Measurements from ENCODE around the gene ITK.

- TF ChIP-seq POLR2AphosphoS5 (IDR thresholded peaks at IDR 0.05; ENCODE audit: low read depth, low read length) = no peak
- TF ChIP-seq PAX5 (IDR thresholded peaks at IDR 0.05; ENCODE audit: insufficient read depth, low read length, severe bottlenecking) = no peak
- no peak for TF ChIP-seq TAF1 (IDR thresholded peaks at IDR 0.05; ENCODE audit: low read depth, low read length)
- TF ChIP-seq POLR2A (IDR thresholded peaks at IDR 0.05; ENCODE audit: low read depth, low read length) = no peak
- TF ChIP-seq SPI1 (IDR thresholded peaks at IDR 0.05; ENCODE audit: low read depth, low read length) = no peak
These were observed 101.5 kb downstream of the ITK start for GRCh38 chr5:157282150-157282549.
